Measurements from ENCODE around the gene FAM240A.
A peak's percentile ranks its signal among the peaks of the same experiment; 100 is the strongest.

Gene FAM240A

DNA sequence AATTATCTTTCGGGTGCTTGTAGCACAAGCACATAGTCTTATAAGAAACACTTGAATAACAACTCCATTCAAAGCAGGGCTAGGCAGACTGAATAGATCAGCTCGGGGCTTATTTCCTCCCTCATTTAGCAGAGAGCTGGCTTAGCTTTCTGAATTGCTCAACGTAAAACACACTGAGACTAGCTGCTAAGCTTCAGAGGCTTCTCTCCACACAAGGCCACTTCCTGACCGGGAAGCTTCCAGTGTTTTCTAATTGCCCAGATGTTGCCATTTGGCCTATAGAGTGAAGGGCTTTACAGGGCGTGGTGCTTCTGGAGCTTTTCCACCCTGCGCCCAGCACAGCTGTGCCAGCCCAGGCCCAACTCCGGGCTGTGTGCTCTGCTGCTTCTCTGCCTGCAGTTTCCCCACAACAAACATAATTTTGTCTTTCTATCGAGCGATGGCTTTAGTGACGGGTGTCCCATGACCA lies 16.6 kb downstream of the FAM240A start:
- no peak for DNase-seq

DNA sequence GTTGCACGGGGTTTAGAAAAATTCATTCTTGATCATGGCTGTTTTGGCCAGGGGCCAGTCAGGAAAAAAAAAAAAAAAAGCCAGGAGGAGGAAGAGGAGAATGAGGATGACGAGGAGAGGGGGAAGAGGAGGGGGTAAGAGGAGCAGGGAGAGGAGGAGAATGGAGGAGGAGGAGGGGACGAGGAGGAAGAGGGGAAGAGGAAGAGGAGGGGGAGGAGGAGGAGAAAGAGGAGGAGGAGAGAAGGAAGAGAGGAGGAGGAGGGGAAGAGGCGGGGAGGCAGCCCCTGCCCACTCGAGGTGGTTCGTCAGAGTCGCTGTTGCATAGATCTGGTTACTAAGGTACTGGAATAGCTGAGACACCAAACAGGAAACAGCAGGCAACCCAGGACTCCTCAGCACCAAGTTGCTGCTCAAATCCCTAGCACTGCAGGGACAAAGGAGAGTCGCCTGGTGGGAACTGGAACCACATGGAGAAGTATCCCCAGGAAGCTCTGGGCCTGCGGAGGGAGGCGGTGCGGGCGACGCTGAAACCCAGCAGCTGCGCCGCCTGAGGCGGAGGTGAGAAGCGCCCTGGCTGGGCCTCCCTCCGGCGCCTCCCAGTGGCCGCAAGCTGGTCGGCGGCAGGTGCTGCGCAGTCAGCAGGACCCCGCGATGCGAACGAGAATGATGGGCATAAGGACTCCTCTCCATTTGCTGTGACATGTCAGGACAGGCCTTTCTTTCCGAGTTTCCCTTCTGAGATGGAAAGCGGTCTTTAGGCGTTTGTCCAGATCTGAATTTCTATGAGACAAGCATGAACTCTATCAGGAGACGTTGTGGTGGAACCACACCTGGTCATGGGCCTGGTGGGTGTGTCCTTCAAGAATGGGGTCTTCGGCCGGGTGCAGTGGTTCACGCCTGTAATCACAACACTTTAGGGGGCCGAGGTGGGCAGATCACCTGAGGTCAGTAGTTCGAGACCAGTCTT lies 17.5 kb downstream of the FAM240A start:
- peak in 1 of 2 experiments; percentile 13 for DNase-seq

DNA sequence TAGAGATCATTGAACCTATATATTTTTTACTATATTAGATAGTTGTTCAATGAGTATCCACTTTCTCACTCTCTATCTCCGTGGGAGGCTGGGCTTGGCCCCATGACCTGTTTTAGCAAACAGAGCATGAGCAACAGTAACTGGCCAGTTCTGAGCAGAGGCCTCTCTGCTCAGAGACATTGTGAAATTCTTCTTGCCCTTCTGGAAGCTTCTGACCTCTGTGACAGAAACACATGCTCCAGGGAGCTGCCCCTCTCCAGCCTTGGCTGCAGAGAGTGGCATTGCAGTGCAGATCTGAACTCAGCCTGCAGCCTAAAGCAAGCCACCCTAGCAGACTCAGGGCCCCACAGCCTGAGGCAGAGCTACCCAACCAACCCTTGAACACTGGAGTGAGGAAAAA lies 20.5 kb downstream of the FAM240A start:
- no peak for DNase-seq

DNA sequence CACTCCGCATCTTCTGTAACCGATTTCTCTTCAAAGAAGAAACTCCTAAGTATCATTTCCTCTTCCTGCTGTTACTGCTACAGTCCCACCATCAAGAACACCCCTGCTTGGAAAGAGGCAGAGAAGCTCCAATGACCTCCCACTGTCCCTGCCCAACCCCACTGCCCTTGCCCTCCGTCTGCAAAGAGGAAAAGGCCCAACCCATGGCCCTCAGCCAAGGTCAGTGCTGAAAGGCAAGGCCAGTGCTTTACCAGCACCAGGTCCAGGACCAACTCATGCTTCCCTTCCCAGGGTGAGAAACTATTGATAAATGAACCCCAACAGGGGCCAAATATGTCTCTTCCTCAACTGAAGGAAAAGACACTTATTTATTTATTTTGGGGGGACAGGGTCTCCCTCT lies 22.5 kb downstream of the FAM240A start:
- no peak for DNase-seq

DNA sequence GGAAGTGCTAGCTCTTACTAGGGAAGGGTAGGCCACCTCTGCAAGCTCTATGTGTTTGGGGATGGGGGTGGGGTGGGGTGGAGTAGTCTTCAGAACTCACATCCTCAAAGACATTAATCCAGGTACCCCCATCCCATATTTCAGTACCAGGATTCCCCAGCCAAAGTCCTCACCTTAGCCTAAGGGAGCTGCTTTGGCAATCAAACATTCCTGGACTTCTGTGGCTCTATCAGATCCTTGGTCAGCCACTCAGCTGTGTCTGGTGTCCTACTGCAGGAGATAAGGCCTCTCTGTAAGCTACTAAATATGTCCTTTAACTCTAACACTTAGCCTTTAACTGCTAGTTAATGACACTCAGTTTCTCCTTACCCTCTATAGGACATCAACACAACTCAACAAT lies 26.9 kb downstream of the FAM240A start:
- no peak for DNase-seq

DNA sequence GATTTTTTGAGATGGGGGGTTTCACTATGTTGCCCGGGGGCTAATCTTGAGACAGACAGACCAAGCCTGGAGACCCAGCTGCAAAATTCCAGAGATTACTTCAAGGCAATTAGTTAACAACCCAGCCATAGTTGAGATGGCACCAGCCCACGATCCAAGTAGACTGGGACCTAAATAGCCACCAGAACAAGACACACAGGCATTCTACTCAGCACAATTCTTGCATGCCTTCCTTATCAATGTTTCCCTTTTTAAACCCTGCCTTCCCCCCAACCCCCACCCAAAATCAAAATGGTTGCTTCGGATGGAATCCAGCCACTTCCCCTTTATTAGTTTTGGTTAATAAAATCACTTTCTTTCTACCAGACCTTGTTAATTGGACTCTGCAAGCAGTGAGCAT lies 28.6 kb downstream of the FAM240A start:
- no peak for DNase-seq

DNA sequence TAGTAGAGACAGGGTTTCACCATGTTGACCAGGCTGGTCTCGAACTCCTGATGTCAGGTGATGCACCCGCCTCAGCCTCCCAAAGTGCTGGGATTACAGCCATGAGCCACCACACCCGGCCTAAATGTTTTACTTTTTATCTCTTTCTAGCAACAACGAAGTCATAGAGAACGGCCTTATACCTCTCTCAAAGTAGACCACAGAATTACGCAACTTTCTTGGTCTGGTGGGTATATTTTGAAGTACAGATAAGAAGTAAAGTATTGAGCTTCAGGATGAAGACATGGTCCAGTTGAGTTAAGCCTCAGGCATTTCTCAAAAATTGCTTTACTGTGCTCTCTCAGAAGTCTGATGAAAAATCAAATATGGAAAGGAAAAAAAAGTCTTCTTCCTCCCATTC lies 30.6 kb downstream of the FAM240A start:
- DNase-seq = no peak

DNA sequence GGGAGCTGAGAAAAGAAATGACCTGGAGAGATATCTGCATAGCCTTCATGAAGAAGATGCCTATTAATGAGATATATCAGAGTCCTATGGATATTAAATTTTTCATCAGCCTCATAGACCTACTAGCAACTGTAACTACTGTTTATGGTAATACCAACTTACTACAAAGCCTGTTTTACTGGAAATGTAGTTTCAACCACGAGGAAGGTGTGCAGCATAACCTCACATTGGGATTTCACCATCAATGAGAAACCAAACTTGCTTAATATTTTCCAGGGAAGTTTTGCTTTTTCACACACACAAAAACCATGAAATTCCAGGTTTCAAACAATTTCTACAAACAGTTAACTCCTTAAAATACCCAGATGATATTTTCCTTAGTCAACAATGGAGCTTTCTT lies 31.4 kb downstream of the FAM240A start:
- DNase-seq = no peak

DNA sequence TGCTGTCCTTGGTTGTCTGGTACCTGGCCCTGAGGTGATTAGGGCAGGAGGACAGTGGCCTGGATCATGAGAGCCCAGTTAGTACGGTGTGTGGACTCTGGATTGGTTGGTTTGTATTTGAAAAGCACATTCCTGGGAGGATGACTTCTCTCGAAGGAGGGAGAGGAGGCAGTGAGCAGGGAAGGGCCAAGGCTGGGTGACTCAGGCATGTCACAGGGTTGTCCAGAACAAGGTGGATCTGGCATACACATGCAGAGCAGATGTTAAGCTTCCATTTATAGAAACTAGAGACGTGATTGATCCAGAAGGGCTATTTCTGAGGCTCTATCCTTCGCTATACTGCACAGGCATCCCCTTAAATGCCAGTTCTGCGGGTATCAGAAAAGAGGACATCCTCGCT lies 34.4 kb downstream of the FAM240A start:
- no peak for DNase-seq

DNA sequence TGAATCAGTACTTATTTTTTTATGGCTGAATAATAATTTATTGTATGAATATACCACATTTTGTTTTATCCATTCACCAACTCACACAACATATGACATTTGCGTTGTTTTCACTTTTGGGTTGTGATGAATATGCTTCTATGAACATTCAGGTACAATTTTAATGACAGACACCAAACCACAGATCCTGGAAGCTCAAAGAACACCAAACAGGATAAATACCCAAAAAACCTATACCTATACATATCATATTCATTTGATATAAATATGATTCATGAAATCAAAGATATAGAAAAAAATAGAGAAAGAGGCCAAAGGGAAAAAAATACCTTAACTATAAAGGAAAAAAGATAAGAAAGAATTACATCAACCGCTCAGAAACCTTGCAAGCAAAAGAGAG lies 35.8 kb downstream of the FAM240A start:
- no peak for DNase-seq

DNA sequence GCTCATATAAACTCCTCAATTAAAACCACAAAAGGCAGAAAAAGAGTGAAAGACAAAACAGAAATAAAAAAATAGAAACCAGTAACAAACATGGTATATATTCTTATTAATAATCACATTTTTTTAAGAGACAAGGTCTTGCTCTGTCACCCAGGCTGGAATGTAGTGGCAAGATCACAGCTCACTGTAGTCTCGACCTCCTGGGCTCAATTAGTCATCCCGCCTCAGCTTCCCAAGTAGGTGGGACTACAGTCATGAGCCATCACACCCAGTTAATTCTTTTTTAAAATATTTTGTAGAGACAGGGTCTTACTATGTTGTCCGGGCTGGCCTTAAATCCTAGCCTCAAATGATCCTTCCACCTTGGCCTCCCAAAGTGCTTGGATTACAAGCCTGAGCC lies 37.1 kb downstream of the FAM240A start:
- no peak for DNase-seq

DNA sequence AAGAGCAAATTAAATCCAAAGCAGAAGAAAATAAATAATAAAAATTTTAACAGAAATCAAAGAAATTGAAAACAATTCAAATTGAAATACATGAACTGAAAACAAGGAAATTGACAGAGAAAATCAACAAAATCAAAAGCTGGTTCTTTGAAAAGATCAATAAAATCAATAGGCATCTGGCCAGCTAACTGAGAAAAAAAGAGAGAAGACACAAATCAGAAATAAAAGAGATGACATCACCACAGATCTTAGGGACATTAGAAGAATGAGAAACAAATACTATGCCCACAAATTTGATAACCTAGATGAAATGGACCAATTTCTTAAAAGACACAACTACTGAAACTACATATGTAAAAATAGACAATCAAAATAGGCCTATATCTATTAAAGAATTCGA lies 38.8 kb downstream of the FAM240A start:
- no peak for DNase-seq

DNA sequence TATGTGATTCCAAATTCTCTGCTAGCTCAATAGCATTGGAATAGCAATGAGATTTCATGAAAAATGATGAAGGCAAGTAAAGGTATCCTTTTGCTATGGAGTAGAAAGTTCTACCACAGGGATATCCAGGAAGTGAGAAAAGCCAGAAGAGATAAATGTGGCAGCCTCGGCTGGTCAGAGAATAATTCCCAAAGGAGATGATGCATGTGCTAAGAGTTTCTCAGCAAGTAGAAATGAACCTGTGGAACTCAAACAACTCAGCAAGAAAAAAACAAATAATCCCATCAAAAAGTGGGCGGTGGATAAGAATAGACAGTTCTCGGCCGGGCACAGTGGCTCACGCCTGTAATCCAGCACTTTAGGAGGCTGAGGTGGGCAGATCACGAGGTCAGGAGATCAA lies 42.9 kb downstream of the FAM240A start:
- DNase-seq = no peak

DNA sequence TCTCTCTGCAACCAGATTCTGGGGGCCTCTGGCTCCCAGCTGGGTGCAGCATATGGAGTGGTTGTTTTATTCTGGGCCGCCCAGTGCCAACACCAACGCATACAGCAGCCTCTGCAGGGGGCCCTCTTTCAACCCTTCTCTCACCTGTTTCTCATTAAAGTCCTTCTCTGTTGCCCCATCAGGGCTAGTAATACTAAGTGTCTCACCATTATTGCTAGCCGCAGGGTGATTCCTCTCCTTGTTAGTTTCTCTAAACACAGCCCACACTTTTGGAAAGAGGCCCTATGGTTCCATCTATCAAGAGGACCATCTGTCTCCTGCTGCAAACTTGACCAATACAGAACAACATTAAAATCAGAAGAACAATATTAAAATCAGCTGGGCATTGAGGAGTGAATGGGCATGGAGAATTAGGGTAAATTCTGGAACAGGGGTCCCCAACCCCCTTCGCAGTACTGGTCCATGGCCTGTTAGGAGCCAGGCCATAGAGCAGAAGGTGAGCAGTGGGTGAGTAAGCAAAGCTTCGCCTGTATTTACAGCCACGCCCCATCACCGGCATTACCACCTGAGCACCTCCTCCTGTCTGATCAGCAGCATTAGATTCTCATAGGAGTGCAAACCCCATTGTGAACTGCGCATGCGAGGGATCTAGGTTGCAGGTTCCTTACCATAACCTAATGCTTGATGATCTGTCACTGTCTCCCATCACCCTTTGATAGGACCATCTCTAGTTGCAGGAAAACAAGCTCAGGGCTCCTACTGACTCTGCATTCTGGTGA lies 44.6 kb downstream of the FAM240A start:
- no peak for DNase-seq

DNA sequence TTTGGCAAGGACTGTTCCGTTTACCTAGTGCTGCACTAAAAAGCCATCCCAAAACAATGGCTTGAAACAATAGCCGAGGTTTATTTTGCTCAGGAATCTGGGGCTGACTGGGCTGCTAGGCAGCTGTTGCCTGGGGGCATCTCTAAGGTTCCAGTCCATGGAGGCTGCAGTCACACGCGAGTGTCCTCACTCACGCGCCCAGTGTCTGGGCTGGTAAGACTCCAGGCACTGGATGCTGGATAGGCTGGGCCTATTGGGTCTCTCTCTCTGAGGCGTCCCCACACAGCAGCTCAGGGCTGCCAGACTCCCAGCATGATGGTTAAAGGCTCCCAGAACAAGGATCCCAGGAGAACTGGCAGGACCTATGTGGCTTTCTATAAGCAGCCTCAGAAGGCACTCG lies 47.0 kb downstream of the FAM240A start:
- DNase-seq = no peak

DNA sequence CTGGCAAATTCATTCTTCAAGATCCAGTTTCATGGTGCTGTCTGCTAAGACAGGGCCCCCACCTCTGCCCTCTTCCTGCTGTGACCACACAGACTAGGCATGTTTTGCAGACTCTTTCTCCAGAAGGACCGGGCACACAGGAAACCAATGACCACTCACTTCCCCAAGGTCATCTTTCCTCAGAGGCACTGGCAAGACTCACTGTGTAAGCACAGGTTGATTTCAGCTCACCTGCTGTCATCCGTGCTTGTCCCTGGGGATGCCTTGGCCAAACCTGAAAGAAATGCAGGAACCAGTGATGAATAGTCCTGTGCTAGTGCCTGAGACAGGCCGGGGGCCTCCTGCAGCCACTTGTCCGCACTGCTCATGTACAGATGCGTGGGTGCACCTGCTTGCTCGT lies 47.7 kb downstream of the FAM240A start:
- no peak for DNase-seq

DNA sequence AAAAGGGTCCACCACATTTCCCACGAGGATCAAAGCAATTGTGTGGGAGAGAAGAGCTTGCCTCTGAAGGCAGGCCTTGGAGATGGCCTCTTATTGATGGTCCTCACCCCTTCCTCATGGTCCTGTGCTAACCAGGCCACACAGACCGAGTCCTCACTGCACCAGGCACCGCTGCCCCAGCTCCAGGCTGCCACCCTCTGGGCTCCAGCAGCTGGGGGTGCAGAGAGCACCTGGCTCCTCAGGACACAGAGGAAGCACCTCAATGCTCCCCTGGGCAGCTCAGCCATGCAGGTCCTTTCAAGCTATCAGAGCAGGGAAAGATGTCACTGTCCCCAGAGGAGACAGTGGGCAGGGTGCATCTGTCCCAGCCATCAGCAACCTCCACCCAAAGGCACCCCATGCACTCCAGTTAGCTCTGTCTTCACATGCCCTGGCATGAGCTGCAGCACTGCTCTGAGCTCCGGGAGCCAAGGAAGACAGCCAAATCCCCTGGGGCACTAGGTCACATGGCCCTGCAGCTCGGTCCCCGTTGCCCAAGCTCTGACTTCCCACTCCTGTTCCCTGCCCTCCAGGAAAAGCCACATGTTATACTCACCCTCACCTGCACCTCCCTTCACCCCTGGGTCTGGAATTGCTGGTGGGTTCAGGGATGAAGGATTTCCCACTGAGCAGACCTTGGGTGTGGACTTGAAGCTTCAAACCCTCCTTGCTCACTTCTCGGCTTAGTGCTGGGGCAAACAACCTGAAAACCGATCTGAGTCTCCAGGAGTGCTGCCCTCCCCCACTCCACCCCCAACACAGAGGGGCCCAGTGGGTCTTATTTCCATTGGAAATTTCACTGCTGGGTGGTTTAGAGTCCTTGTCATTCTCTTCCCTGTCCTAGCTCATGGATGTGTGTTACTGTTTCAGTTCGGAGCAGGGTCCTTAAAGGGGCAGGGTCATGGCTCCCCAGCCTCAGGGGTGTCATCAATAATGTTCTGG lies 48.5 kb downstream of the FAM240A start:
- no peak for DNase-seq

DNA sequence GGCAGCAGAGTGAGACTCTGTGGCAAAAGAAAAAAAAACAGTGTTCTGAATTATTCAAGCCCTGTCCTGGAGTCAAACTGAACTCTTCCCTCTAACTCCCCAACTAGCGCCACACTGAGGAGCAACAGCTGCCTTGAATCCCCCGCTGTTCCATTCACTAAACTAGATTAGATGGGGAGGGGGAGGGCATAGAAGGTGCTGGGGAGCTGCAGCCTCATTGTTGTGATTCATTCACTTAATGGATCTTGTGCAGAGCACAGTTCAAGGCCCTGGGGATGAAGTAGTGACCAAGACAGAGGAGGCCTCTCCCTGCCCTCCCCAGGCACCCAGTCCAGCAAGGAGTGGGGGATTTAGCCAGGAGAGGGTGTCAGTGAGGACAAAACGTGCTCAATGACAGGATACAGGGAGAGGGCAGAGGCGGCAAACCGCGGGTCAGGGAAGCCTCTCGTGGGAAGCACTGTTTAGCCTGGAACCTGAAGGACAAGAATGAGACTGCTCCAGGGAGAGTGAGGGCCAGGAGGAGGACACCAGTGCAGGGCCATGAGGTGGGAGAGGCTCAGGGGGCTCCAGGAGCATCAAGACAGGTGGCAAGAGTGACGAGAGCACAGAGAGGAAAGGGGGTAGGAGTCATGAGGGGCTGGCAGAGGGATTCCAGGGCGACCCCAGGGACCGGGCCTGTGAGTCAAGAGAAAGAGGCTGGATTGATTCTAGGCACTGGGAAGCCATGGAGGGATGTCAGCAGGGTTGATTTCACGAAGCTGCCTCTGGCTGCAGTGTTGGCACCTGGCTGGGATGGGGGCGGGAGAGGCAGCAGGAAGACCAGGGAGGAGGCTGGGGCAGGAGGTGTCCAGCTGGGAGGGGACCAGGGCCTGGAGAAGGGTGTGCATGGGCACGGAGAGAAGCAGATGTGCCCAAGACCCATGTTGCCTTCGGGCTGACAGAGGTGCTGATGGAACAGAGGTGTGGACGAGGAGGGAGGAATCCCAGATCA lies 49.7 kb downstream of the FAM240A start:
- DNase-seq = no peak

DNA sequence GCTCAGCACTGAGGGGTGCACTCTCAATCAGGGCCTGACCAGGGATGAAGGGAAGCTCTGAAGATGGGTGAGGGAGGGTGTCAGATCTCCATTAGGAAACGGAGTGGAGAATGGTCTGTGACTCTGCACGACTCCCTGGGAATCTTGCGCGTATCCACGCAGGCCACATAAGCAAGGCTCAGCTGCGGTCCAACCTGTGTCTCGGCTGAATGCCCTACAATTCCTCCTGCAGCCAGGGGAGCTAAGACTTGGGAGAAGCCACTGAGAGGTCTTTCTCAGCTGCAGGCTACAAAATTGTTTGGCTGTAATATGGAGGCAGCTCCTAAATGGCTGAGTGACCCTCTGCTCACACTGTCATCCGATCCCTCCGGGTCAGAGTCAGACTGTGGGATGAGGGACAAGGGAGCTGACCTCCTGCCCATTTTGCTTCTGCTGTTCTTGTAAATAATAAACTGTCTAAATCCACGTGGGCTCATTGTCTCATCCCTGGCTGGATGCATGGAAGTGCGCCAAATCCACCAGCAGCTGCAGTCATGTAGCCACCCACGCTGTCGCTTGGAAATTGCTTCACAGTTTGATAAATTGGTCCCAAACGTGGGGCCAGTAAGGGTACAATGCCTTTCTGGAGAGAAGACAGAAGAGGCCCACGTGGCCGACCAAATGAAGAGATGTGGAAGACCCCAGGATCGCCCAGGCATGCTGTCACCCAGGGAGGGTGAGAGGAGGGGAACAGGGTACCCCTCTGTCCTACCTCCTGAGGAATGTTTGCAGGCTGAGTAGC lies 50.6 kb downstream of the FAM240A start:
- no peak for DNase-seq

DNA sequence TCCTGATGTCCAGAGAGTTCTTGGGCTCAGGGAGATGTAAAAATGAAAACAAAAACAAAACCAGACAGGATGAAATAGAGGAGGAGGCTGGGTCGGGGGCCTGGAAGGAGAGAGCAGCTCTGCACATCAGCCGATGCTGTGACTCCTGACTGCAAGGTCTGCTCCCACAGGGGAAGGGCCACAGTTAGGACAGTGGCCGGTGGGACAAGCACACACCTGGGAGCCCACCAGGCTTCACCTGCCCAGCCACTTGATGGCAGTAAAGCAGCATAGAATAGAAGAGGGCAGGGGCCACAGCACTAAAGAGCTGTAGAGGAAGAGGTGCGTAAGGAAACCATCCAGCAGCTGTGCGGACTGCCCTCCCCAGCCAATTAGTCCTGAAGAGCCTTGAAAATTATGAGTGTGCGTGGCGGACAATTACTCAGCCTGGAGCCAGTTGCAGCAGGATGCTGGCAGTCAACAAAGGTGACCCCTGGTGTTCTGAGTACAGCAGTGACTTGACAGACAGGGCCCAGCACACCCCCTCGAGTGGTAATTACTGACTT lies 51.3 kb downstream of the FAM240A start:
- no peak for DNase-seq

Data from NCI-H446 (cell line).